ENCODE data around the gene DTX2.
"Not testable (repeated sequence)": the region's sequence is repeated elsewhere in the genome, so short reads cannot be mapped to it uniquely, and the experiment has no call there.

DNA sequence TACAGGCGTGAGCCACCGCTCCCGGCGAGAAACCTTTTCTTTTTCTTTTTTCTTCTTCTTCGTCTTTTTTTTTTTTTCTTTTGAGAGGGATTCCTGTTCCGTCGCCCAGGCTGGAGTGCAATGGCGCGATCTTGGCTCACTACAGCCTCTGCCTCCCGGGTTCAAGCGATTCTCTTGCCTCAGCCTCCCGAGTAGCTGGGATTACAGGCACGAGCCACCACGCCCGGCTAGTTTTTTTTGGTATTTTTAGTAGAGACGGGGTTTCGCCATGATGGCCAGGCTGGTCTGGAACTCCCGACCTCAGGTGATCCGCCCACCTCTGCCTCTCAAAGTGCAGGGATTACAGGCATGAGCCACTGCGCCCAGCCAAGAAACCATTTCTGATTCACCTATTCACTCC lies 742 bp upstream of the DTX2 start:
- TF ChIP-seq, protein P1, sequence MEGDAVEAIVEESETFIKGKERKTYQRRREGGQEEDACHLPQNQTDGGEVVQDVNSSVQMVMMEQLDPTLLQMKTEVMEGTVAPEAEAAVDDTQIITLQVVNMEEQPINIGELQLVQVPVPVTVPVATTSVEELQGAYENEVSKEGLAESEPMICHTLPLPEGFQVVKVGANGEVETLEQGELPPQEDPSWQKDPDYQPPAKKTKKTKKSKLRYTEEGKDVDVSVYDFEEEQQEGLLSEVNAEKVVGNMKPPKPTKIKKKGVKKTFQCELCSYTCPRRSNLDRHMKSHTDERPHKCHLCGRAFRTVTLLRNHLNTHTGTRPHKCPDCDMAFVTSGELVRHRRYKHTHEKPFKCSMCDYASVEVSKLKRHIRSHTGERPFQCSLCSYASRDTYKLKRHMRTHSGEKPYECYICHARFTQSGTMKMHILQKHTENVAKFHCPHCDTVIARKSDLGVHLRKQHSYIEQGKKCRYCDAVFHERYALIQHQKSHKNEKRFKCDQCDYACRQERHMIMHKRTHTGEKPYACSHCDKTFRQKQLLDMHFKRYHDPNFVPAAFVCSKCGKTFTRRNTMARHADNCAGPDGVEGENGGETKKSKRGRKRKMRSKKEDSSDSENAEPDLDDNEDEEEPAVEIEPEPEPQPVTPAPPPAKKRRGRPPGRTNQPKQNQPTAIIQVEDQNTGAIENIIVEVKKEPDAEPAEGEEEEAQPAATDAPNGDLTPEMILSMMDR (optimal IDR thresholded peaks at IDR 0.05 in 1 of 3, IDR thresholded peaks at IDR 0.05 in 1 of 3, conservative IDR thresholded peaks at IDR 0.05 in 1 of 3; ENCODE audit: extremely low read depth in 1 of 3, insufficient read depth in 2 of 3, low read length in 3 of 3) = not testable (repeated sequence)
- not testable (repeated sequence) for TF ChIP-seq EZH2 (IDR thresholded peaks at IDR 0.05; ENCODE audit: low read length)
